Dermis microvascular lymphatic vessel endothelial cell (primary cell): ENCODE measurements around the gene ATP9B. TPM values are rescaled to one million over a fixed set of nuclear protein-coding genes. Genes with fewer than 3 reads are reported as not detected.

ENCODE experiments used
- DNase-seq, 2 donors: peaks; one replicate each; pipeline versions ENCODE4 v3.0.0 to v3.0.0-alpha.2; 2010; ENCODE audit warnings: low read depth in 2 of 2
- total RNA-seq: library from RNA; depleted of rRNA; stranded (reverse); fragments of >200 nt; gene quantifications from 2 replicates; pipeline ENCODE4 v1.2.1, GENCODE V29; 2014

ATP9B gene
- total RNA-seq, 1 donor from 2014 or later, result 18.9 TPM

- no peak for DNase-seq
Observed at GRCh38 chr18:79410731-79411613, 341.8 kb downstream of the ATP9B start.

DNA sequence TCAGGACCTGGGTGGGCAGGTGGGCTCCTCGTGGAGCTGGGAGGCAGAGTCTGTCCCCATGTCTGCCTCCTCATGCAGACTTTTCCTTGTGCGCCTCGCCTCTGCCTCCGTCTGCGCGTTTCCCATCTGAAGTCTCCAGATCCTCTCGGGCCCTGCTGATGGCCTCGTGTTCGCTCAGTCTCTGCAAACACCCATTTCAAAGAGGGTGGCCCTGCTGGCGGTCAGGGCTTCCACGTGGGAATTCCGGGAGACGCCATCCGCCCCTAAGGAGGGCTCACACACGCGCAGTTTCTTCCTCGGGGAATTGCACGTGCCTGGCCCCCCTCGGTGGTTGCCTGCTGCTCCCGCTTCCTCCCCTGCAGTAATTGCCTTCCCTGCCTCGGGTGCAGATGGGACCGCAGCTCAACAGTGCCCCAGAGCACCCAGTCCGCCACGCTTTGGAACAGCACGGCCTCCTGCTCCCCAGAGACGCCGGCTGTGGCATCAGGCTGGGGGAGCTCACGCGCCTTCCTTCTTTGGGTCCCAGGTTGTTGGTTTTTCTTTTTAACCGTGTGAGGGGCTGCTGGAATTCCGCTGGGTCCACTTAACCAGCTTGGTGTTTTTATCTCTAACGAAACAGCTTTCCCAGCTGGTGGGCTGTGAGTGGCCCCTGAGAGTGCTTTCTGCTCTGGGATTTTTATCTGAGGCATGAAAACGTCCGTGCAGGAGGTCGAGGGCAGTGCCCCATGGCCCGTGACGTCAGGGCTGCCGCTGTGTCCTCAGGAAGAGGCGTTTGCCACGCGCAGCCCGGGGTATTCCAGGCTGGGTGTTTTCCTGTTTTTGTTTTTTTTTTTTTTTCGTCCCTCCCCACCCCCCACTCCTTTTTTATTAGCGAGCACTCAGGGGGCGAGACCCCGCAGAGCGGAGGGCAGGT, 342.7 kb downstream of the ATP9B start:
- DNase-seq, result peak; percentile 83 to 89

- DNase-seq, result peak in 1 of 2 donors; percentile 71
Observed at GRCh38 chr18:79413025-79413424, 343.8 kb downstream of the ATP9B start.

DNA sequence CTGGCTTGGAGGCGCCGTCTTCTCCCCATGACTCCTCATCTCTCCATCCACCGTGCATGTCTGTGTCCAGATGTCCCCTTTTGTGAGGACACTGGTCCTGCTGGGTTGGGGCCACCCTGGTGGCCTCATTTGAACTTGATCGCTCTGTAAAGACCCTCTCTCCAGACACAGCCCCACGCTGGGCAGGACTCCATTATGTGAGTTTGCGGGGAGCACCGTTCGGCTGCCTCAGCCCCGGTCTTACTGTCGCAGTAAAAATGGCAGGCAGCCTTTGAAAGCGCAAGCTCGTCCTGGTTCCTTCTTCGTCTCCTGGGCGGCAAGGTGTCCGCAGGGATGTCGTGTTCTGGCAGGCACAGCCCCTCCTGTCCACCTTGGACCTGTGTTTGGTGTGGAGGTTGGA, 344.2 kb downstream of the ATP9B start:
- no peak for DNase-seq

DNA sequence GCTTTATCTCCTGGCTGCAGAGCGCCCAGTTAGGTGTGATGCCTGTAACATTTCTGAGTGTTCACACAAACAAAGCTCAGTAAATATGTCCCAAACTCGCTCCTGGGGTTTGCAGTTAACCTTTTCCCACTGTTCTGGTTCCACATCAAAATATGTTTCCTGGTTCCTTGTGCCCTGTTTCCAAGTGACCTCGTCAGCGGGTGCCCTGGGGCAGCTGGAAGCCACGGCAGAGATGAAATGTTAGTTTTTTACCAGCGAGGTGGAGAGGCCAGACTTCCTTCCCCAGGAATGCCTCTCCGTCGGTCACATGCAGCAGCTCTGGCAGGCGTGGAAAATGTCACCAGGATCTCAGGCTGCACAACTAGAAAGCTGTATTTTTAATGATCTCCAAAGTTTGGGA, 344.7 kb downstream of the ATP9B start:
- peak; percentile 91 to 98 for DNase-seq

- DNase-seq, result no peak
Observed at GRCh38 chr18:79416022-79416676, 347.0 kb downstream of the ATP9B start.

GRCh38 chr18:79416677-79417052, 347.5 kb downstream of the ATP9B start:
- DNase-seq, result no peak

- no peak for DNase-seq
Observed at GRCh38 chr18:79418236-79418635, 349.0 kb downstream of the ATP9B start.

- no peak for DNase-seq
Observed at GRCh38 chr18:79418642-79419041, 349.4 kb downstream of the ATP9B start.

DNA sequence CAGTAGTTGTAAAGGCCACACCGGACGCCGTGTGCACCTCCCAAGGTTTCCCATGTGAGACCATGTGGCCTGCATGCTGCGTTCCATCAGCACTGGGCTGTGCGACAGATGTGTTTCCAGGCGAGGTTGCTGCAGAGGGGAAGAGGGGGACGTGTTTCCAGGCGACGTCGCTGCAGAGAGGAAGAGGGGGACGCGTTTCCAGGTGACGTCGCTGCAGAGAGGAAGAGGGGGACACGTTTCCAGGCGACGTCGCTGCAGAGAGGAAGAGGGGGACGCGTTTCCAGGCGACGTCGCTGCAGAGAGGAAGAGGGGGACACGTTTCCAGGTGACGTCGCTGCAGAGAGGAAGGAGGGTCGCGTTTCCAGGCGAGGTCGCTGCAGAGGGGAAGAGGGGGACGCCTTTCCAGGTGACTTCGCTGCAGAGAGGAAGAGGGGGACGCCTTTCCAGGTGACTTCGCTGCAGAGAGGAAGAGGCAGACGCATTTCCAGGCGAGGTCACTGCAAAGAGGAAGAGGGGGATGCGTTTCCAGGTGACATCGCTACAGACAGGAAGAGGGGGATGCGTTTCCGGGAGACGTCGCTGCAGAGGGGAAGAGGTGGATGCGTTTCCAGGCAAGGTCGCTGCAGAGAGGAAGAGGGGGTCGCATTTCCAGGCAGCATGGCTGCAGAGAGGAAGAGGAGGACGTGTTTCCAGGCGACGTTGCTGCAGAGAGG, 351.0 kb downstream of the ATP9B start:
- no peak for DNase-seq

DNA sequence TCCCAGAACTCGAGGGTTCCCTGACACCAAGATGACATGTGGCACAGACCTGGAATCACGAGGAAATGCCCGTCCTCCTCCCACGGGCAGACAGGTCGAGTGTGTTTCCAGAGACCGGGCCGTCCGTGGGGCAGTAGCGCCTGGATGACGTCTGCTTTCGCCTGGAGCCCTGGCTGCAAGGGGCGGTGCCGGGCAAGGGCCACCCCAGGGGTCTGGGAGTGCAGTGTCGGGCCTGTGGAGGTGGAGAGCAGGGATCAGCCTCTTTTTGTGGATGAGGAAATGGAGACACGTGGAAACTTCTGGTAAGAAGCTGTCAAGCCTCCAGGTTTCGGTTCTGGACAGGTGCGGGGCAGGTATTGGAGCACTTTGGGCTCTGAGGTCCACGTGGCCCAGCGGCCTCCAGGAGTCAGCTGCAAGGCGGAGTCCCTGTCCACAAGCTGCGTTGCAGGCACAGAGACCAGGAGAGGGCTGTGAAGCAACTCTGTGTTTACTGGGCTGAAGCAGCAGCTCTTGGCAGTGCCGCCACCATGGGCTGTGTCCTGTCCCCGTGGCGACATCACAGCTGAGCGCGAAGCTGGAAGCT, 352.2 kb downstream of the ATP9B start:
- DNase-seq, result no peak

DNA sequence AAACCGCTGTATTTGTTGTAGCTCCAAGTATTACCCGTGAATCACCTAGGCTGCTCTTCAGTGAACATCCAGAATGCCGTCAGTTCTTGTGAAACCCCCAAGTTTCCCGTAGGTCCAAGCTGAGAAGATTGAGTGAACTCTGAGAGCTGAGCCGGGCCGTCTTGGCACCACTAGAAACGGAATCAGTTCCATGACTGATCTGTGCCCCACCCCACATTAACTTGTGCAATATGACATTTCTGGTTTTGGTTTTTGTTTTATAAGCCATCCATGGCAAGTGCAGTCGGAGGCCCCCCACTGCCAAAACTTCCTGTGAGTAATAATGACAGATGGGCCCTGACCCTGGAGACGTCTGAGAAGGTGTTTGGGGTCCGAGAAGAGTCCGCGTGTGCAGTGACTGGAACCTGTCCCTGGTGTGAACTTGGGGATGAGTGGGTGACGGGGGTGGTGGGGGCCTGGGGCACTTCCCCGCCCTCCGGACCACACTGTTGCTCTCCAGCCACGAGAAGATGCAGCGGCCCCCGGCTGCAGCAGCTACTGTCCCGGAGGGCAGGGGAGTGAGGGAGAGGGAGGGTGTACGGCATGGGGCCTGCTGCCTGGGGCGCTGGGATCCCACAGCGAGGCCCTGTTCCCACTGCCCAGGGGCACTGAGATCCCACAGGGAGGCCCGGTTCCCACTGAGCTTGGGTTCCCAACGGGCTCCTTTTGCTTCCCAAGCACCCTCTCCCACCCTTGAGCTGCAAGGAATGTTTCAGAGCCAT, 353.0 kb downstream of the ATP9B start:
- peak in 1 of 2 donors; percentile 28 for DNase-seq

- DNase-seq, result no peak
Observed at GRCh38 chr18:79422783-79423165, 353.6 kb downstream of the ATP9B start.

GRCh38 chr18:79423211-79424007, 354.2 kb downstream of the ATP9B start:
- no peak for DNase-seq

GRCh38 chr18:79424008-79424565, 354.9 kb downstream of the ATP9B start:
- no peak for DNase-seq

DNA sequence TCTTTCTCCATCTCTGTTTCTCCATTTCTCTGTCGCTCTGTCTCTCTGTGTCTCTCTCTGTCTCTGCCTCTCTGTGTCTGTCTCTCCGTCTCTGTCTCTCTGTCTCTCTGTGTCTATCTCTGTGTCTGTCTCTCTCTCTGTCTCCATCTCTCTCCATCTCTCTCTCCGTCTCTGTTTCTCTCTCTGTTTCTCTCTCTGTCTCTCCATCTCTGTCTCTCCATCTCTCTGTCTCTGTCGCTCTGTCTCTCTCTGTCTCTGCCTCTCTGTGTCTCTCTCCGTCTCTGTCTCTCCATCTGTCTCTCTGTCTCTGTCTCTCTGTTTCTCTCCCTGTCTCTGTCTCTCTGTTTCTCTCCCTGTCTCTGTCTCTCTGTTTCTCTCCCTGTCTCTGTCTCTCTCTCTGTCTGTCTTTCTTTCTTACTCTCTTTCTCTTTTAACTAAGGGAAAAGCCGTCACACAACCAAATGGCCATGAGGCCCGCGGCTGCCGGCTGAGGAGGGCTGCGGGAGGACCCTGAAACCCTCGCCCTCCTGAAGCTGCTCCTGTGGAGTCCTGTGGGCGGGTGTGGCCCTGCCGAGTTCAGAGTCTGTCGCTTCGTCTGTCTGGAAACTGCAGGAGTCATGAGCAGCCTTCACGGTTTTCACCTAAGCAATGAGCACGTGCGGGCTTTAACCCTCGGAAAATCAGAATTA, 355.8 kb downstream of the ATP9B start:
- DNase-seq, result no peak

DNA sequence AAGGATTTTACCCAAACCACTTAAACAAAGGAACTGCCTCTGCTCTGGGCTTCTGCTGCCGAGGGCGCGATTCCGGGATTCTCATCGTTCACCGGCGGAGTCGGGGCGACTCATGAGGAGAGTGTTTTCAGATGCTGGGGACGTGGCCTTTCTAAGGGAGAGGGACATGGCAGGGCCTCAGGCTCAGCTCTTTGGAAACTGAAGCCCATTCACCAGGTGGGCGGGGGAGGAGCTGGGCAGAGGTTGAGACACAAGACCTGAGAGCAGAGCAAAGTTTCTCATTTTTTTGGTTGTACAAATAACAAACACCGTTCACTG, 356.3 kb downstream of the ATP9B start:
- no peak for DNase-seq
